Superior temporal gyrus (tissue), 1 donor: ENCODE results near the gene GLIPR2.
A peak's percentile ranks its signal among the peaks of the same experiment; 100 is the strongest.
"Not testable (repeated sequence)": the region's sequence is repeated elsewhere in the genome, so short reads cannot be mapped to it uniquely, and the experiment has no call there.

ENCODE experiments used
- DNase-seq: peaks from one replicate; pipeline ENCODE4 v3.0.0-alpha.2; 2016; ENCODE audit errors: extremely low spot score

The GLIPR2 gene

DNA sequence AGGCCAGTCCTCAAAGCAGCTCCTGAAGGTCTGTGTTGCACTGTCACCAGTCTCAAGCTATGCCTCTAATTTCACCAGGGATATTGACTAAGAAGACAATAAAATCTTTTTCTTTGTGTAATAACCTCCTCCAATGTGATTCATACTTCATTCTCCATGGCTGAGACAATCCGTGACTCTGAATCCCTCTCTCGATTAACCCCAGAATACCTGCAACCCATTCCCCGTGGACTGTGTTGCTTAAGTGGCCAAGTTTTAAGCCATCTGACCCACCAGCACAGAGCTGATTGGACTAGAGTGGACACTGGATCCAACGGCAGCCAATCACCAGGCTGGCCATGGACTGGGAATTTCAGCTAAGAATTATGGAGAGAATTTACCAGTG is 27.2 kb downstream of the GLIPR2 start:
- DNase-seq: no peak

DNA sequence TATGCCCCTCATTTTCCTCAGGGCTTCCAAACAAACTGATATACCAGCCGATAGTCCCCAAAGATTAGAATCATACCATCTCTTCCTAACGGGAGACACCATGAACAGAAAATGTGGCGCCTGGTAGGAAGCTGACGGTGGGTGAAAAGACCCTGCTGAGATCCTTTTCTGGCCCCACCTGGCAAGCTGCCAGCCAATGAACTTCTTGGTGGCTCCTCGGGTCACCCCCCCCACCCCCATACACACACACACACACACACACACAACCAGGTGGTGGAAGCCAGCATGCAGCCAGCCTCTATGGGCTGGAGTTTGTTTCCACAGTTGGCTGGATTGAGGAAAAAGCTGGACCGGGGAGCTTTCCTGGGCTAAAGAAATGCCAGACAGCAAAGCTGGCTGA is 27.8 kb downstream of the GLIPR2 start:
- DNase-seq: no peak

DNA sequence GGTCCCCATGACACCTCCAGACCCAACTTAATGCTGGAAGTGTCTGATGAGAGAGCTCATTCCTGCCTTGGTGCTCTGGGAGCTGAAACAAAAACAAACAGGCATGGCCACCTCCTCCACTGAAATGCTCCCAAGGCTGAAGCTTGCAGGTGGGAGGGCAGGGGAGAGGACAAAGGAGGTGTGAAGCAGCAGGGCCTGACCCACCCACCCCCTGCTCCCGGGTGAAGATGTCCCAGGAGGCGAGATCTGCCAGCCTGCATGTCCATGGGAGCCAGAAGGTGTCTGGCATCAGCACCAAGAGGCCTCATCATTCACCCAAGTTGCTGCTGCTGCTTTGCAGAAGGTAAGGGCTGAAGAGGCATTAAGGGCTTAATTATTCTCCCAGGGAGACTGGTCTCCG is 28.5 kb downstream of the GLIPR2 start:
- DNase-seq: no peak

DNA sequence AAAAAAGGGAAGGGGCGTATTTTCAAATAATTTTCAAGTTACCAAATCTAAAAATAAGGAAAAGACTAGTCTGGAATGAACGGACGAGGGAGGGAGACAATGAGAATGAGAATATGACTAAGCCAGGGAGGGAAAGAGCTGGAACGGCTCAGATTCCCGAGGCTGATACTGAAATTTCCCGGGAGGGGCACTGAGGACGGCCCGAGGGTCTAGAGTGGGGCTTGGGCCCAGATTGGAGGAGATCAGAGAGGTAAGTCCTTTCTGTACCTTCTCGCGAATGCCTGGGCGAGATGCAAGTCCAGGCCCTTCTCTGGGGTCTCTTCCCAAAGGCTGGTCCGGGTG is 29.3 kb downstream of the GLIPR2 start:
- peak; percentile 30 for DNase-seq

DNA sequence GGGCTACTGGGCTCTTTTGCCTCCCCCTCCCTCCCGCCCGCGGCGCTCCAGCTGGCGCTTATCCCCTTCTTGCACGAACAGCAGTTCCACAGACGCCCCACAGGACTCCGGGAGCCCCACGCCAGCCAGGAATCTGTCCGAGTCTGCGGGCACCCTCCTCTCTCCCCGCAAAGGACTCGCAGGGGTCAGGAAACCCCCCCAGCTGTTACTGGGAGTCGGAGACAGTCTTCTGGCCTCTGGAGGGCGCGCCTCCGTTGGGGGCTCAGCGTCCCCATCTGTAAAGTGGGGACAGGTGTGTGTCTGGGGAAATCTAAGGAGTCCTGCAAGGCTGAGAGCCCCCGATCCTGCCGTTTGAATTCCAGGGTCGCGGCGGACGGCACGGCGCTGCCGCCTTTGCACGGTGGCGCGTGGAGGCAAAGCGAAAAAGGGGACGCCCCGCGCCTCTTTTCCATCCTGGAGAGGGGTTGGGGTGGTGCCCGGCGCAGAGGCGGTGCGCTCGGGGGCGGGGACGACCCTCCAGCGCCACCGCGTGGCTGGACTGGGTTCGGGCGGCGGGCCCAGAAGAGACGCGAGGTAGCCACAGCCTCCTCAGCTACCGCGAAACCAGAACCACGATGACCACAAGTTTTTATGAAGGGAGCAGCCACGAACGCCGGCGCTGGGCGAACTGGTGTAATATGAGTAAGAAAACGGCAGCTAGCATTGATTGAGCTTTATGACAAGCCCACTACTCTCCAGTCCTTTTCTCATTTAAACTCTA is 29.8 kb downstream of the GLIPR2 start:
- DNase-seq: peak; percentile 82

DNA sequence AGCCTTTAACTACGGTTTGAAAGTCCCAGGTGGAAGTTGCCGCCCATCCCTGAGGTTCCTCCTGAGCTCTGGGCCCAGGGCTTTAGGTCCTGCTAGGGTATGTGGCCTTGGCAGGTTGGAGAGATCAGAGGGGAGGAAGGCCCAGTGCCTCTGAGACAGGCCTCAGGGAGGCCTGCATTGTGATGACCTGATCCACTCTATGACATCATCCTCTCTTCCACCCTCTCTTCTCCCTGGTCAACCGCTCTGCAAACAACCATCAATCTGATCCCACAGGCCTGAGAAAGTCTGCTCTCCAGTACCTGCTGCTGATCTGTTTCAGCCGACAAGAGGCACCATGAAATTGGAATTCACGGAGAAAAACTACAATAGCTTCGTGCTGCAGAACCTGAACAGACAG is 32.6 kb downstream of the GLIPR2 start, which contains the start of gene CCIN:
Gene CCIN, plus strand, starts transcription at position 223 of the 400 bp plus-strand sequence. Its CDS starts 115 bp downstream, at position 338.
- DNase-seq: no peak

DNA sequence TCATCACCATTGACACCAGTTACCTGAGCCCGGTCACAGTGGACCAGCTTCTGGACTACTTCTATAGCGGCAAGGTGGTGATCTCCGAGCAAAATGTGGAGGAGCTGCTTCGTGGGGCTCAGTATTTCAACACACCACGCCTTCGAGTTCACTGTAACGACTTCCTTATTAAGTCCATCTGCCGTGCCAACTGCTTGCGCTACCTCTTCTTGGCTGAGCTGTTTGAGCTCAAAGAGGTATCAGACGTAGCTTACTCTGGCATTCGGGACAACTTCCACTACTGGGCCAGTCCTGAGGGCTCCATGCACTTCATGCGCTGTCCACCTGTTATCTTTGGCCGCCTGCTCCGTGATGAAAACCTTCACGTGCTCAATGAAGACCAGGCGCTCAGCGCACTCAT is 33.2 kb downstream of the GLIPR2 start:
- no peak for DNase-seq

DNA sequence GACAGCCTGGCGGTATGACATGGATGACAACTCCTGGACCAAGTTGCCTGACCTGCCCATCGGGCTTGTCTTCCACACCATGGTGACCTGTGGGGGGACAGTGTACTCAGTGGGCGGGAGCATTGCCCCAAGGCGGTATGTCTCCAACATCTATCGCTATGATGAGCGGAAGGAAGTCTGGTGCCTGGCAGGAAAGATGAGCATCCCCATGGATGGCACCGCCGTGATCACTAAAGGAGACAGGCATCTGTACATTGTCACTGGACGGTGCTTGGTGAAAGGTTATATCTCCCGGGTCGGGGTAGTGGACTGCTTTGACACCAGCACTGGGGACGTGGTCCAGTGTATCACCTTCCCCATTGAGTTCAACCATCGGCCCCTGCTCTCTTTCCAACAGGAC is 34.0 kb downstream of the GLIPR2 start:
- no peak for DNase-seq

DNA sequence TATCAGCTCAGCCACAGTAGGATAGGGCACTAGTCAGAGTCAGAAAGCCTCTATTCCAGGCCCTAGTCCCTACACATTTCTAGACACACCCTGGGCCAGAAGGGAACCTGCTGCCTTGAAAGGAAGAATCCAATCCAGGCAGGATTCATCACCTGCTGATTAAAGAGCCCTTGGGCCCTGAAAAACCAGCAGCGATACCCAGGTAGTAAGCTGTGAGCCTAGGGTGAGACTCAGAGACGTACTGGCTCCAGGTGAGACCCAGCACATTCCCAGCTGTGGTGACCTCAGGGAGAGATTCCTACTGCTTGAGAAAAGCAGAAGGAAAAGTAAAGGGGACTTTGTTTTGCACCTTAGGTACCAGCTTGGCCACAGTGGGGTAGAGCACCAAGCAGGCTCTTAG is 37.3 kb downstream of the GLIPR2 start:
- no peak for DNase-seq

DNA sequence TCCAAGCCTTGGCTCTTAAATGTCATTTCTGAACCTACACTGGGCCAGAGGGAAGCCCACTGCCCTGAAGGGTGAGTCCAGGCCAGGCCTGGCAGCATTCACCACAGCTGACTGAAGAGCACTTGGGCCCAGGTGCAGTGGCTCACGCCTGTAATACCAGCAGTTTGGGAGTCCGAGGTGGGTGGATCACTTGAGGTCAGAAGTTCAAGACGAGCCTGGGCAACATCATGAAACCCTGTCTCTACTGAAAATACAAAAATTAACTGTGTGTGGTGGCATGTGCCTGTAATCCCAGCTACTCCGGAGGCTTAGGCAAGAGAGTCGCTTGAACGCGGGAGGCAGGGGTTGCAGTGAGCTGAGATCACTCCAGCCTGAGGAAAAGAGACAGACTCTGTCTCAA is 37.7 kb downstream of the GLIPR2 start:
- DNase-seq: no peak

DNA sequence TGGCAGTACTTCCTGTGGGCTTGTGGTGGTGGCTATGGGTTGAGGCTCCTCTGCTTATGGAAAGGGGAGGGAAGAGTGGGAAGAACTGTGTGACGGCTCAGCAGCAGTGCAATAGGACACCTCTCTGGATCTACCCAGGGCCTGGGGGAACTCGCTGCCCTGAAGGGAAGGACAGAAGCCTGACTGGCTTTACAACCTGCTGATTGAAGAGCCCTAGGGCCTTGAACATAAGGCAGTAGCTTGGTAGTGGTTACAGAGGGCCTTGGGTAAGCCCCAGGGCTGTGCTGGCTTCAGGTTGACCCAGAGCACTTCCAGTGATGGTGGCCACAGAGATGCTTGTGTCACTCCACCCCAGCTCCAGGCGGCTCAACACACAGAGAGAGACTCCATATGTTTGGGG is 38.2 kb downstream of the GLIPR2 start:
- DNase-seq: no peak

DNA sequence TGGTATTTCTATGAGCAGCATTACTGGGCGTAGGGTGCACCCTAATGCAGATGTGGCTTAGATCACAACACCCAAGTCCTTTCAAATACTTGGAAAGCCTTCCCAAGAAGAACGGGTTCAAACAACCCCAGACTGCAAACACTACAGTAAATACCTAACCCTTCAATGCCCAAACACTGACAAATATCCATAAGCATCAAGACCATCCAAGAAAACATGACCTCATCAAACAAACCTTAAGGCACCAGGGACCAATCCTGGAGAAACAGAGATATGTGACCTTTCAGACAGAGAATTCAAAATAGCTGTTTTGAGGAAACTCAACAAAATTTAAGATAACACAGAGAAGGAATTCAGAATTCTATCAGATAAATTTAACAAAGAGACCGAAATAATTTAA is 38.7 kb downstream of the GLIPR2 start:
- not testable (repeated sequence) for DNase-seq

DNA sequence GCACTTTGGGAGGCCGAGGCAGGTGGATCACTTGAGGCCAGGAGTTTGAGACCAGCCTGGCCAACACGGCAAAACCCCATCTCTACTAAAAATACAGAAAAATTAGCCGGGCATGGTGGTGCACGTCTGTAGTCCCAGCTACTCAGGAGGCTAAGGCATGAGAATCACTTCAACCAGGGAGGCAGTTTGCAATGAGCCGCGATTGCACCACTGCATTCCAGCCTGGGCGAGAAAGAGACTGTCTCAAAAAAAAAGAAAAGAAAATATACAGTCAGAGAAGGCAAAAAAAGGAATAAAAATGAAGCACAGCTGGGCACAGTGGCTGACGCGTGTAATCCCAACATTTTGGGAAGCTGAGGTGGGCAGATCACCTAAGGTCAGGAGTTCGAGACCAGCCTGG is 40.0 kb downstream of the GLIPR2 start:
- DNase-seq: not testable (repeated sequence)

DNA sequence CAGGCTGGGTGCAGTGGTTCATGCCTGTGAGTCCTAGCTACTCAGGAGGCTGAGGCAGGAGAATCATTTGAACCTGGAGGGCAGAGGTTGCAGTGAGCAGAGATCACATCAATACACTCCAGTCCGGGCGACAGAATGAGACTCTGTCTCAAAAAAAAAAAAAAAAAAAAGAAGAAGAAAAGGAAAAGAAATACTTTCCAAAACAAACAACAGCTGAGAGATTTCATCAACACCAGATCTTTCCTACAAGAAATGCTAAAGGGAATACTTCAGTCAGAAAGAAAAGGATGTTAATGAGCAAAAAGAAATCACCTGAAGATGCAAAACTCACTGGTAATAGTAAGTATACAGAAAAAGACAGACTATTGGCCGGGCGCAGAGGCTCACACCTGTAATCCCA is 41.0 kb downstream of the GLIPR2 start:
- no peak for DNase-seq

DNA sequence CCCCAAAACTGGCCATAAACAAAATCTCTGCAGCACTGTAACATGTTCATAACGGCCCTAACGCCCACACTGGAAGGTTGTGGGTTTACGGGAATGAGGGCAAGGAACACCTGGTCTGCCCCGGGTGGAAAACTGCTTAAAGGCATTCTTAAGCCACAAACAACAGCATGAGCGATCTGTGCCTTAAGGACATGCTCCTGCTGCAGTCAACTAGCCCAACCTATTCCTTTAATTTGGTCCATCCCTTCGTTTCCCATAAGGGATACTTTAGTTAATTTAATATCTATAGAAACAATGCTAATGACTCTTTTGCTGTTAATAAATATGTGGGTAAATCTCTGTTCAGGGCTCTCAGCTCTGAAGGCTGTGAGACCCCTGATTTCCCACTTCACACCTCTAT is 43.7 kb downstream of the GLIPR2 start:
- not testable (repeated sequence) for DNase-seq

DNA sequence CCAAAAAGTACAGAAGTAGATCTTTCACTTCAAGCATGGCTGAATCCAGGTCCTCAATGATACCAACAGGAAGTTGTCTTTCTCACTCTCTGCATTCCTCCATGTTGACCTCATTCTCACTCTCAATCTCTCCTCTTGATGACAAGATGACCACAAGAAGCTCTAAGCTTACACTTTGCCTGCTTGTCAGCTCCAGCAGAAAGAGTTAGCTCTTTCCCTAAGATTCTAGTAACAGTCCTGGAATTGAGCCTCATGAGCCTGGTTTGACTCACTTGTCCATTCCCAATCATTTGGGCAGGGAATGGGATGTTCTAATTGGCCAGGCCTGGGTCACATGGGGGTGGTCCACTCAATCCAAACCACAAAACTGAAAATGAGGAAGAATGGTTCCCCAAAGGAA is 50.9 kb downstream of the GLIPR2 start:
- DNase-seq: no peak

DNA sequence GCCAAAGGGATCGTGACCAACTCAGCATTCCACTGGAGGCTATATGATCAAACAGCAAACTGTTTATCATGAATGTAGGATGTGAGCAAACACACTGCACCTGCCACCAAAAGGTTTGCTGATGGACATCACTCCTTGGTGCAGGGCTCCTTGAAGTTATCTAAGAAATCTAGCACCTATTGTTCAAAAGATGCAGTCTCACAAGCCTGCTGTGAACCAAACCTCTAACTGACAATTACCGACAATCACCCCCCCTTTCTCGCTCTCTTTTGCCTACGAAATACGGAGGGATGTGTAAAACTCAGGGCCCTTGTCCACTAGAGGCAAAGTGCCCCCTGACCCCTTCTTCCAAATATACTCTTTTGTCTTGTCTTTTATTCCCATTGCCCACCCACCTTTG is 51.7 kb downstream of the GLIPR2 start:
- DNase-seq: no peak

DNA sequence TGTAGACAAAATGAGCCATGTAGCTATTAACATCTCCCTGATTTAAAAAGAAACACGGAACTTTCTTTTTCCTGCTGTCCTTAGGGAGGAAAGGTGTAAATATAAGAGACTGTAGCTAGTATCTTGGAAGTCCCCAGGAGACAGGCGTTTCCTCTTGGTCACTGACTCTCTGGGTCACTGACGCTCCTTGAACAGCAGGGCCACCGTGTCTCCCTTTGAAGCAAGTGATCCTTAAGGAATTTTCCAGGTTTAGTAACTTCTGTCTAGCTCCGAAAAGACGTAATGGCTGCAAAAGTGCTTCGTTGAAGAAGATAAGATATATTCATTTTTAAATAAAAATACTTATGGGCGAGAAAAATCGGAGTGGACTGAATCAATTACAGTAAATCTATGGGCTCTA is 53.4 kb downstream of the GLIPR2 start:
- no peak for DNase-seq

DNA sequence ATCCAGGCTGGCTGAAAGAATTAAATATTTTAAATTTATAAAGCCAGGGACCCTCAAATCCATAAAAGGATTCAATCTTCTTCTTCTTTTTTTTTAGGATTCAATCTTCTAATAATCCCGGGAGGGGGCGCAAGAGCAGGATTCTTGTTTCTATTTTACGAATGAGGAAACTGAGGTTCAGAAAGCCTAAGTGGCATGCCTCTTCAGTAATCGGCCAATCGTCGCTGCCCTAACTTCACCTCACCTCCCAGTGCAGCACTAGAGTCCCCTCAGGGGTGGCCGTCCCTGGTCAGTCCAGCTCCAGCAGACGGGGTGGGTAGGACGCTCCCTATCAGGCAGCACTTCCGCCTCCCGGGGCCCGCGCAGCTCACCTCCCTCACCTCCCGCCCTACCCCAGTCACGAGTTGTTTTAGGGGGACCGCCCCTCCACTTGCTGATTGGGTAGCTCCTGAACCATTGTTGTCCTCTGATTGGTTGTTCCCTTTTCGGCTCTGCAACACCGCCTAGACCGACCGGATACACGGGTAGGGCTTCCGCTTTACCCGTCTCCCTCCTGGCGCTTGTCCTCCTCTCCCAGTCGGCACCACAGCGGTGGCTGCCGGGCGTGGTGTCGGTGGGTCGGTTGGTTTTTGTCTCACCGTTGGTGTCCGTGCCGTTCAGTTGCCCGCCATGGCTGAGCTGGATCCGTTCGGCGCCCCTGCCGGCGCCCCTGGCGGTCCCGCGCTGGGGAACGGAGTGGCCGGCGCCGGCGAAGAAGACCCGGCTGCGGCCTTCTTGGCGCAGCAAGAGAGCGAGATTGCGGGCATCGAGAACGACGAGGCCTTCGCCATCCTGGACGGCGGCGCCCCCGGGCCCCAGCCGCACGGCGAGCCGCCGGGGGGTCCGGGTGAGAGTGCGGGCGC is 54.1 kb downstream of the GLIPR2 start, which contains the start of gene CLTA:
Gene CLTA, plus strand, starts transcription at position 534 of the 902 bp plus-strand sequence. Its CDS starts 136 bp downstream, at position 670.
- peak; percentile 100 for DNase-seq

DNA sequence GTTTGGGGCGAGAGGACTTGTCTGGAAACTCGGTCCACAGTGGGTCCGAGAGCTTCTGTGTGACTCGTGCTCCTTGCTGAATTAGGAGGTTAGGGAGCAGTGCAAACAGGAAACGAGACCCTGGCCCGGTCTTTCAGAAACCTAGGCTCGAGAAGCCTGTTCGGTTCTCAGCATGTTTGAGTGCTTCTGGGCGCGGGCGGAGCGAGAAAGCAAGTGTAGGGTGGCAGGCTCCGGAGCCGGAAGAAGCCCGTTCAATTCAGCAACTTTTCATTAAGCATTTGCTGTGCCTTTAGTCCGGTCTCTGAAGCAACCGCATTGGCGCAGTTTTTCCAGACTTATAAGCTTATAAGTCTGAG is 54.7 kb downstream of the GLIPR2 start:
- DNase-seq: peak; percentile 29

DNA sequence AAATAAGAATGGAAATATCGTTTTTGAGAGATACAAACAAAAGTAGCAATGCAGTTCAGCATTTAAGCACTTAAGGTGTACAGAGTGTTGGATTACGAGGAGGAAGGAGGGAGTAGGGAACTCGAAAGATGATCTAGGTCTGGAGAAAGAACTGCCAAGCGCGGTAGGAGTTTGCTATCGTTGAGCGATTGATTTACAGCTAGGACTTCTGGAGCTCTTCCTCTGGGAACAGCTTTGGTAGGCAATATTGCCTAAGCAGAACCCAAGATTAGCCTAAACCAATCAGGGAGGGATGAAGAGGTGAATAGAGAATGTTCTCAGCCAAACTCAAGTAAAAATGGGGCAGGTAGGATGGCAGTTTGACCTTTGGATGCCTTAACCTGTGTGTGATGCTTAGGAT is 55.2 kb downstream of the GLIPR2 start:
- DNase-seq: no peak

DNA sequence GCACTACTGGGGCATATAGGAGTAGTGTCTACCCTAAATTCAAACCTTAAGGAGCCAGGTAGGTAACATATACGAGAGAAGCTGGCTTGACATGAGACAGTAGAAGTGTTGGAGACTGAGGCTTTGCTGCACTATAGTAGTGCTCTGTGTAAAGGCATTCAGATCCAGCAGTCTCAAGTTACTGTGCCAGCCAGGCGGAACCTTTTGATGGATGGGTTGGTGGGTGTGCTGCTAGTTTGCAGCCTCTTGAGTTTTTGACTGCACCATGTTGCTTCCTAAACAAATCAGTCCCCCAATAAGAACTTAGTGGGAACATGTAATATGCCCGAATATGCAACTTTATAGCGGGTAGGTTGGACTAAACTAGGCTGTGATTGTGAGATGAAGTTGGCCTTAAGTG is 55.7 kb downstream of the GLIPR2 start:
- DNase-seq: no peak

DNA sequence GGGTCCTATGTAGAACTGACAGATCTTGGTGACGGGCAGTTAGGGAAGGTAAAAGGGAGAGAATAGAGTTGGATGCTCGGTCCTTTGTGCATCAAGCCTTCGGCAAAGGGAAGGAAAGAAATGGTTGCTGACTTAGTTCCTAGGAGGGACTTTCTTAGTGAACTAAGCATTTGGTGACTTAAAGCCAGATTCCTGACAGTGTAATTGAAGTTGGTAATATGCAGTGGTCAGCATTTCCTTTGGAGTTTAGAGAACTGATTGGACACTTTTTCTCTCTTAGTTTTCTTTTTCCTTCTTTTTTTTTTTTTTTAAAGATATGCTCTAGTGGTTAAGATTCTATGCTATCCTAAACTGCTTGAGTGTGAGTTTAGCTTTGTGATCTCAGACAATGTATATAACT is 56.5 kb downstream of the GLIPR2 start:
- no peak for DNase-seq
